WERI-Rb-1 (cell line): ENCODE results near the gene RRP9.

Experiments used
- DNase-seq: peaks from one replicate; pipeline ENCODE4 v3.0.0-alpha.2; 2020
- H3K27ac ChIP-seq: fragments of 250-450 bp; sonication (Bioruptor Pico); 2 replicates; pipeline ENCODE4 v1.5.1; 2020; ENCODE audit warnings: mild to moderate bottlenecking, moderate library complexity
- H3K27me3 ChIP-seq: fragments of 250-450 bp; sonication (Bioruptor Pico); 2 replicates; pipeline ENCODE4 v1.5.1; 2021; ENCODE audit warnings: mild to moderate bottlenecking, low read depth, moderate library complexity; ENCODE audit not compliant: insufficient read depth, severe bottlenecking
- H3K36me3 ChIP-seq: fragments of 250-450 bp; sonication (Bioruptor Pico); 2 replicates; pipeline ENCODE4 v1.5.1; 2020; ENCODE audit warnings: mild to moderate bottlenecking, moderate library complexity
- H3K4me3 ChIP-seq: 2 replicates; pipeline ENCODE4 v1.5.1; 2011; ENCODE audit warnings: low read depth, mild to moderate bottlenecking, control low read depth, low read length
- H3K9me3 ChIP-seq: fragments of 250-450 bp; sonication (Bioruptor Pico); 2 replicates; pipeline ENCODE4 v1.5.1; 2021; ENCODE audit warnings: mild to moderate bottlenecking, moderate library complexity; ENCODE audit not compliant: severe bottlenecking
- CTCF ChIP-seq: IDR thresholded peaks from 2 replicates; pipeline ENCODE4 v1.5.1; 2011; ENCODE audit warnings: low read depth, mild to moderate bottlenecking, control low read depth, inconsistent platforms, low read length

RRP9 gene

GRCh38 chr3:51985063-51985462 is 43.4 kb upstream of the RRP9 start:
- H3K27ac ChIP-seq, result no peak overlapping the region
- H3K9me3 ChIP-seq, result no peaks in the 10 kb centered on the region
- H3K4me3 ChIP-seq, result no peak overlapping the region
- no peak for DNase-seq
- H3K27me3 ChIP-seq, result no peaks in the 10 kb centered on the region
- TF ChIP-seq CTCF, result no peak
- peaks cover 8% of the 10 kb centered on the region for H3K36me3 ChIP-seq

- Histone ChIP-seq H3K27ac (peak overlapping the region; percentile 84), H3K36me3 (peaks cover 6% of the 10 kb centered on the region), H3K27me3 (no peaks in the 10 kb centered on the region), H3K9me3 (no peaks in the 10 kb centered on the region), H3K4me3 (no peak overlapping the region)
- TF ChIP-seq CTCF, result no peak
- DNase-seq, result no peak
Measured at GRCh38 chr3:51984269-51984647, 42.6 kb upstream of the RRP9 start.

GRCh38 chr3:51983578-51984268 is 42.0 kb upstream of the RRP9 start:
- H3K27me3 ChIP-seq, result no peaks in the 10 kb centered on the region
- peak overlapping the region; percentile 62 for H3K4me3 ChIP-seq
- H3K36me3 ChIP-seq, result peaks cover 2% of the 10 kb centered on the region; the same call in 1 of the 2 replicates
- no peak for DNase-seq
- H3K9me3 ChIP-seq, result no peaks in the 10 kb centered on the region
- H3K27ac ChIP-seq, result peak overlapping the region; percentile 84
- TF ChIP-seq CTCF, result no peak

GRCh38 chr3:51982838-51983577 is 41.3 kb upstream of the RRP9 start, which contains the start of gene ACY1:
Gene ACY1, plus strand, starts transcription at chr3:51983535. Its CDS starts 530 bp downstream, at chr3:51984065.
- Histone ChIP-seq H3K27ac (peak within 1 kb of the TSS; percentile 84), H3K4me3 (peak within 1 kb of the TSS; percentile 62), H3K9me3 (no peaks in the 10 kb centered on the region), H3K27me3 (no peaks in the 10 kb centered on the region), H3K36me3 (peaks cover 2% of the 10 kb centered on the region)
- TF ChIP-seq CTCF, result no peak
- peak; percentile 95 for DNase-seq

- peak; percentile 94 for TF ChIP-seq CTCF
- Histone ChIP-seq H3K4me3 (peak overlapping the region; percentile 62), H3K9me3 (no peaks in the 10 kb centered on the region), H3K36me3 (peaks cover 2% of the 10 kb centered on the region), H3K27me3 (no peaks in the 10 kb centered on the region), H3K27ac (peak overlapping the region; percentile 84)
- DNase-seq, result peak; percentile 70
Measured at GRCh38 chr3:51982352-51982837, 40.7 kb upstream of the RRP9 start.
